ENCODE results near the gene DNM1.

DNM1 gene

DNA sequence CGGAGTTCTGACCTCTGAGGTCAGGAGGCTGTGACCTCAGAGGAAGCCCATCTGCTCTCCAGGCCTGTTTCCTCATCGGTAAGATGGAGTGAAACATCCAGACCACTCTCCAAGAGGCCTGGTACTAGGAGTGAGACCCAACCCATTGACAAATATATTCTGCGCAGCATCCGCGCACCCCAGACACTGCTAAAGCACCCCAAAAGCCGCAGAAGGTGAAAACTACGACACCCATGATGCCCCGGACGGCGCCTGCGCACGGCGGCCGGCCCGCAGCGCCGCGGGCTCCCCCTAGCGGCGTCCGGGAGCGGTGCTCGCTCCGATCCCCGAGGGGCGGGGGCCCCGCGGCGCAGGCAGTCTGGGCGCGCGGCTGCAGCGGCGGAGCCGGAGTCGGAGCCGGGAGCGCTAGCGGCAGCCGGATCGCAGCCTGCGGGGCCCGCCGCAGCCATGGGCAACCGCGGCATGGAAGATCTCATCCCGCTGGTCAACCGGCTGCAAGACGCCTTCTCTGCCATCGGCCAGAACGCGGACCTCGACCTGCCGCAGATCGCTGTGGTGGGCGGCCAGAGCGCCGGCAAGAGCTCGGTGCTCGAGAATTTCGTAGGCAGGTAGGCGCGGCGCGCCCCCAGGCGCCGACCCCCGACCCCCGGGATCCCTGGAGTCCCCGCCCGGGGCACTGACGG, at the start of gene DNM1:
TSS of gene DNM1 (plus strand) at position 356 of the 683 bp plus-strand sequence. CDS start at position 448, 92 bp downstream.
- Mint-ChIP-seq H3K9me3 (no peaks in the 10 kb centered on the region), H3K36me3 (ENCODE audit: low read depth) (no peaks in the 10 kb centered on the region), H3K27ac (peak within 1 kb of the TSS; percentile 87), H3K27me3 (peaks cover 13% of the 10 kb centered on the region), H3K4me1 (ENCODE audit: low read depth) (peaks cover 20% of the 10 kb centered on the region), H3K4me3 (peak within 1 kb of the TSS; percentile 64)
- DNase-seq: peak; percentile 84

DNA sequence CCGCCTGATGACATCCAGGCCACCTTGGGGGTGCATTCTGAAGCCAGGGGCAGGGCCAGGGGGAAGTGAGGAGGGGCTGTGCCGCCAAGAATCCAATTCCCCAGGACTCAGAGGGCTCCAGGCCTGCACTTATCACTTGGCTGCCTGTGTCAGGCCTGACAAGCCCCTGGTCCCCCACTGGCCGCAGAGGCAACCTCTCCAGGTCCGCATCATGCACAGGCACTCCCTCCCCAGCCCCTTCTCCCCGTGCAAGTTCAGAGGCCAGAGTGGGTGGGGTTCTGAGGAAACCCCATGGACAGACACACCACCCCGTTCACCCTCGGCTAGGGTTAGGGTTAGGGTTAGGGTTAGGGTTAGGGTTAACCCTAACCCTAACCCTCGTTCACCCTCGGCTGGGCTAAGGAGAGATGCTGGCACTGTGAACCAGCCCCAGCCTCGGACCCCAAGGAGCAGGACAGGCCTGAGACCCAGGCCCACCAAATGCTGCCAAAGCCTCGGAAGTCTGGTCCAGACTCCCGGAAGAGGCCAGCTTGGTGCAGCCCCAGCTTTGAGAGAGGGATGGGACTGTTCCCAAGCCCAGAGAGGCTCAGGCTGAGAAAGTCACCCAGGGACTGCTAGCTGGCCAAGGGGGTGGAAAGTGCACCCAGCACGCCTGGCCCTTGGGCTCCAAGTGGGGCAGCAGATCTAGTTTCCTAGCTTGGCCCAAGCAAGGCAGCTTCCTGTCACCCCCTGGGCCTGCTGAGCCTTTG, 49.1 kb upstream of the DNM1 start:
- Mint-ChIP-seq H3K27me3 (no peaks in the 10 kb centered on the region), H3K4me3 (no peak overlapping the region), H3K36me3 (ENCODE audit: low read depth) (no peaks in the 10 kb centered on the region), H3K9me3 (no peaks in the 10 kb centered on the region), H3K27ac (no peak overlapping the region), H3K4me1 (ENCODE audit: low read depth) (no peaks in the 10 kb centered on the region)
- DNase-seq: no peak

DNA sequence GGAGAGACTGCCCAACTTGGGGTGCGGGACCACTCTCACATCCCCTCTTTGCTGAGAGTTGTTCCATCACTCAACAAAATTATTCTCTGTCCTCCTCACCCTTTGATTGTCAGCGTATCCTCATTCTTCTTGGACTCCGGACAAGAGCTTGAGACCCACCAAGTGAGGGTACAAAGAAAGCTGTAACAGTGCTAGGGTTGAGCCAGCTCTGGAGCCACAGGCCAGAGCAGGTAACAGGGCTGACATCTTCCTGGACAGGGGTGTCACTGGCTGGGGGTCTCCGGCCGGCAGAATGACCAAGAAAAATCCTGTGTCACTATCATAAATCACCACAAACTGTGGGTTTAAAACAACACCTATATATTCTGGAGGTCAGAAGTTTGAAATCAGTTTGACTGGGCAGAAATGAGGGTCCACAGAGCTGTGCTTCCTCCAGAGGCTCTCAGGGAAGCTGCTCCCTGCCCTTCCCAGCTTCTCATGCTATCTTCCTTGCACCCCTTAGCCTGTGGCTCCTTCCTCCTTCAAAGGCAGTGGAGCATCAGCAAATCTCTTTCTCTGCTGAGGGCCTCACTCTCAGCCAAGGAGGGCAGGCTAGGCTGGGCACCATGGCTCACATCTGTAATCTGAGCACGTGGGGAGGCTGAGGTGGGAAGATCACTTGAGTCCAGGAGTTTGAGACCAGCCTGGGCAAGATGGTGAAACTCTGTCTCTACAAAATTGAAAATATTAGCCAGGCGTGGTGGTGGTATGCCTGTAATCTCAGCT, 47.3 kb upstream of the DNM1 start:
- H3K9me3 Mint-ChIP-seq: no peaks in the 10 kb centered on the region

DNA sequence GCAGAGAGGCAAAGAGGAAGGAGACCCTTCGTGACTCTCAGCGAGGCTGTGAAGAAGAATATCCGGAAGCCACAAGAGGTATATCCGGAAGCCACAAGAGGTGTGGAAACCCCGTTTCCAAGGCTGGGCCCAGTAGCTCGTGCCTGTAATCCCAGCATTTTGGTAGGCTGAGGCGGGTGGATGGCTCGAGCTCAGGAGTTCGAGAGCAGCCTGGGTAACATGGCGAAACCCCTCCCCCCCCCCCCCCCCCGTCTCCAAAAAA, 43.7 kb upstream of the DNM1 start:
- Mint-ChIP-seq H3K27ac (peak overlapping the region; percentile 90), H3K9me3 (no peaks in the 10 kb centered on the region), H3K27me3 (no peaks in the 10 kb centered on the region), H3K36me3 (ENCODE audit: low read depth) (peaks cover 37% of the 10 kb centered on the region), H3K4me3 (peak overlapping the region; percentile 85), H3K4me1 (ENCODE audit: low read depth) (peaks cover 24% of the 10 kb centered on the region)
- DNase-seq: peak; percentile 68

More for the DNA sequence above, 47.3 kb upstream of the DNM1 start:
- DNase-seq: no peak
- no peak overlapping the region for H3K27ac Mint-ChIP-seq
- peaks cover 8% of the 10 kb centered on the region for H3K4me1 Mint-ChIP-seq (ENCODE audit: low read depth)
- H3K27me3 Mint-ChIP-seq: no peaks in the 10 kb centered on the region
- H3K4me3 Mint-ChIP-seq: no peak overlapping the region
- peaks cover 5% of the 10 kb centered on the region for H3K36me3 Mint-ChIP-seq (ENCODE audit: low read depth)

DNA sequence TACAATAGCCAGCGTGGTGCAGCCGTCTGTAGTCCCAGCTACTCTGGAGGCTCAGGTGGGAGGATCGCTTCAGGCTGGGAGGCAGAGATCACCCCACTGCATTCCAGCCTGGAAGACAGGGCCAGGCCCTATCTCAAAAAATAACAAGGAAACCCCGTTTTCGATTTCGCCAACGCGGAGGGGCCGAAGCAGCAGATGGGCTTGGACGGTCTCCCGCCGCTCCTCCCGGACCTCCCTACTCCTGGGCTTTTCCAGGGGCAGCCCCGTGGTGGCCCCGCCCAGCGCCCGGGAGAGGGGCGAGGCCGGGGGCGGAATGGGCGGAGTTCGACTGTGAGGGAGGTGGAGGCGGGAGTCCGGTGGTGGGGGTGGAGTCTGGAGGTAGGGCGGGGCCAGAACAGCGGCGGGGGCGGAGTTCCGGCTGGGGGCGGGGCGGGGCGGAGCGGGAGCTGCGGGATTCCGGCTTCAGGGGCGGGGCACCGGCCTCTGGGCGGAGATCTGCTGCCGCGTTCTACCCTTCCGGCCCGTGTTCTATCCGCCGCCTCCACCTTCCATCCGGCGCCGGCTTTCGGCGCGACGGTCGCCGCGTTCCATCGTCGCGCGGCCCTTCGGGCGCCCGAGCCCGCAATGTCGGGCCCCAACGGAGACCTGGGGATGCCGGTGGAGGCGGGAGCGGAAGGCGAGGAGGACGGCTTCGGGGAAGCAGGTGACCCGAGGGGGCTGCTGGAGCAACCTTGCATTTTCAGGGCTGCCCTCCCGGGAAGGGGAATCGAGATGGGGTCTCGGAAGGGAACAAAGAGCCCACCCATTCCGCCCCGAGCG, 43.2 kb upstream of the DNM1 start, which contains the start of gene BBLN:
TSS of gene BBLN (plus strand) at position 482 of the 819 bp plus-strand sequence. CDS start at position 625, 143 bp downstream.
- Mint-ChIP-seq H3K27me3 (no peaks in the 10 kb centered on the region), H3K27ac (peak within 1 kb of the TSS; percentile 90), H3K36me3 (ENCODE audit: low read depth) (peaks cover 41% of the 10 kb centered on the region), H3K9me3 (no peaks in the 10 kb centered on the region), H3K4me1 (ENCODE audit: low read depth) (peaks cover 24% of the 10 kb centered on the region), H3K4me3 (peak within 1 kb of the TSS; percentile 85)
- DNase-seq: peak; percentile 96

DNA sequence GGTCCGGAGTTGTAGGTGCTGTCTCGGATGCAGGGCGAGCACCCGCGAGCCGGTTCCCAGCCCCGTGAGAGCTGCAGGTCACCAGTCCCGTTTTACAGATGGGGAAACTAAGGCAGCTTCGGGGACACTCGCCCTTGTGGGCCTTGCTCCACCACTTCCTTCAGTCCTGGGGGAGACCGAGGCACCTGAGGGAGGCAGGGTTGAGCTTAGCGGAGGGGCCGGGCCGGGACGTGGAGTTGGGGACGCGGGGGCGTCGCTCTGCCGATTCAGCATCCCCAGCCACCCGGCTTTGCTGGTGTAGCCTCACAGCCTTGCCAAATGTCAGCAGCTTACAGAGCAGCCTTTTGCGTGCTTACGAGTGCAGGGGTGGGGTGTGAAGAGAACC, 42.6 kb upstream of the DNM1 start:
- peaks cover 46% of the 10 kb centered on the region for H3K36me3 Mint-ChIP-seq (ENCODE audit: low read depth)
- peaks cover 24% of the 10 kb centered on the region for H3K4me1 Mint-ChIP-seq (ENCODE audit: low read depth)
- H3K4me3 Mint-ChIP-seq: peak overlapping the region; percentile 85
- DNase-seq: peak; percentile 78
- no peaks in the 10 kb centered on the region for H3K27me3 Mint-ChIP-seq
- H3K27ac Mint-ChIP-seq: peak overlapping the region; percentile 87
- no peaks in the 10 kb centered on the region for H3K9me3 Mint-ChIP-seq

DNA sequence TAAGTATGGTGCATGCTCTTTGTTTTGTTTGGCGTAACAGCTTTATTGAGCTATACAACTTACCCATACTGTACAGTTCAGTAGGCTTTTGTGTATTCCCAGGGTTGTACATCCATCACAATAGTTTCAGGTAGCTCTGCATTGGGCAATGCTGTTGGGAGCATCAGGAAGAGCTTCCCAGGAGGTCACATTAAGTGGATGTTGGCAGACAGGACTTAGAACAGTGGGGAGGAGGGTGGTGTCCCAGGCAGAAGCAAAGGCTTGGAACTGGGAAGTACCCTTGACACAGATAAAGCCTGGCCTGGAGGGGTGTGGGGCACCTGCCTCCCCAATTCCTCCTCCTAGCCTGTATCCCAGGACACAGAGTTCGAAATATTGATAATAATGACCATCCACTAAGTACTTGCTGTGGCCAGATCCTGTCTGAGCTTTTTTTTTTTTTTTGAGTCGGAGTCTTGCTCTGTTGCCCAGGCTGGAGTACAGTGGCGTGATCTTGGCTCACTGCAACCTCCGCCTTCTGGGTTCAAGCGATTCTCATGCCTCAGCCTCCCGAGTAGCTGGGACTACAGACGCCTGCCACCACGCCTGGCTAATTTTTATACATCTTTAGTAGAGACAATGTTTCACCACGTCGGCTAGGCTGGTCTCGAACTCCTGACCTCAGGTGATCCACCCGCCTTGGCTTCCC, 41.8 kb upstream of the DNM1 start:
- Mint-ChIP-seq H3K36me3 (ENCODE audit: low read depth) (peaks cover 52% of the 10 kb centered on the region), H3K27me3 (no peaks in the 10 kb centered on the region), H3K4me3 (peak overlapping the region; percentile 85), H3K9me3 (no peaks in the 10 kb centered on the region), H3K27ac (peak overlapping the region; percentile 87), H3K4me1 (ENCODE audit: low read depth) (peaks cover 24% of the 10 kb centered on the region)
- DNase-seq: no peak

DNA sequence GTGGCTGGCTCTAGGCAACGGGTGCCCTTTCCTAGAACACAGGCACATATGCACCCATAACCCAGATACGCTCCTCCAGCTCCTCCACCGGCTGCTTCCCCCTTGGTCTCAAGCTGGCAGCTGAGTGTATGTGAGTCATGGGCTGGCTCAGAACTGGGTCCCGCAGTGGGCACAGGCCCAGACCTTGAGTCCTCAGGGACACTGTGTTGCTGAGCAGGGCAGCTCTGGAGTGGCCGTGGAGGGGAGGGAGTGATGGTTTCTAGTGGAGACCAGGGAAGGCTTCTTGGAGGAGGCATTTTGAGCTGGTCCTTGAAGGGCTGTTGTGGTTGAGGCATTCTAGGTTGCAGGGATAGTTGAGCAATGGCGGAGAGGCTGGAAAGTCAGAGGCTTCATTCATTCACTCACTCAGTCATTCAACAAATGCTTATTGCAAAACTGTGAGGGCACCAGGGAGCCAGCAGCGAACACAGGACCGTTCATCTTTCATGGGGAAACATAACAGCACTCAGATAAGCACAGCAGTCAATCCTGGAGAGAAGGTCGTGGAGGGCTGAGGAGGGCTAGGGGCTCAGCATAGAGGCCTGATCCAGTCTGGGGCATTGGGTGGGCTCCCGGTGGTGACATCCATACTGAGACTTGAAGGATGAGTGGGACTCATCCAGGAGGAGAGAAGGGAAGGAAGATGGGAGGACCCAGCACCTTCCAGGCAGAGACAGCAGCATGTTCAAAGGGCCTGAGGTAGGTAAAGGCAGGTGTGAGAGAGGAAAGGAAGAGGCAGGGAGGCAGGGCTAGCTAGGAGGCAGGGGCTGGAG, 40.8 kb upstream of the DNM1 start:
- no peaks in the 10 kb centered on the region for H3K9me3 Mint-ChIP-seq
- no peak for DNase-seq
- H3K27me3 Mint-ChIP-seq: no peaks in the 10 kb centered on the region
- H3K4me1 Mint-ChIP-seq (ENCODE audit: low read depth): peaks cover 24% of the 10 kb centered on the region
- peak overlapping the region; percentile 85 for H3K4me3 Mint-ChIP-seq
- peak overlapping the region; percentile 70 for H3K27ac Mint-ChIP-seq
- peaks cover 63% of the 10 kb centered on the region for H3K36me3 Mint-ChIP-seq (ENCODE audit: low read depth)

DNA sequence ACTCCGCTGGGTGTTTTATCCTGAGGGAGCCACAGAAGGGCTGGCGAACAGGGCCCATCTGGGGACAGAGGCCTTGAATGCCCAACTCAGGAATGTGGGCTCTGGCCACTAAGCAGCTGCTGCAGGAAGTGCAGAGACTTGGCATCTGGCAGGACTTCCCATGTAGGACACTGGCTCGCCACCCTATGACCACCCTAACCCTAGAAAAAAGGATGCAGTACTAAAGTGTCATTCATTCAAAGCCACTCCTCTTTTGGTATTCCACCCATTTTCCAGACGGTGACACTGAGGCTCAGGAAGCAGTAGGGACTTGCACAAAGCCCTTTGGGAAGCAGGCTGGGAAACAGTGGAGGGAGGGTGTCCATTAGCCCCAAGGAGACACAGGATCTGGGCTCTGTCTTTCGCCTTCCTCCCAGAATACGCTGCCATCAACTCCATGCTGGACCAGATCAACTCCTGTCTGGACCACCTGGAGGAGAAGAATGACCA, 40.1 kb upstream of the DNM1 start:
- peaks cover 24% of the 10 kb centered on the region for H3K4me1 Mint-ChIP-seq (ENCODE audit: low read depth)
- H3K9me3 Mint-ChIP-seq: no peaks in the 10 kb centered on the region
- H3K27ac Mint-ChIP-seq: peak overlapping the region; percentile 70
- peaks cover 69% of the 10 kb centered on the region for H3K36me3 Mint-ChIP-seq (ENCODE audit: low read depth)
- H3K27me3 Mint-ChIP-seq: no peaks in the 10 kb centered on the region
- DNase-seq: no peak
- H3K4me3 Mint-ChIP-seq: no peak overlapping the region

DNA sequence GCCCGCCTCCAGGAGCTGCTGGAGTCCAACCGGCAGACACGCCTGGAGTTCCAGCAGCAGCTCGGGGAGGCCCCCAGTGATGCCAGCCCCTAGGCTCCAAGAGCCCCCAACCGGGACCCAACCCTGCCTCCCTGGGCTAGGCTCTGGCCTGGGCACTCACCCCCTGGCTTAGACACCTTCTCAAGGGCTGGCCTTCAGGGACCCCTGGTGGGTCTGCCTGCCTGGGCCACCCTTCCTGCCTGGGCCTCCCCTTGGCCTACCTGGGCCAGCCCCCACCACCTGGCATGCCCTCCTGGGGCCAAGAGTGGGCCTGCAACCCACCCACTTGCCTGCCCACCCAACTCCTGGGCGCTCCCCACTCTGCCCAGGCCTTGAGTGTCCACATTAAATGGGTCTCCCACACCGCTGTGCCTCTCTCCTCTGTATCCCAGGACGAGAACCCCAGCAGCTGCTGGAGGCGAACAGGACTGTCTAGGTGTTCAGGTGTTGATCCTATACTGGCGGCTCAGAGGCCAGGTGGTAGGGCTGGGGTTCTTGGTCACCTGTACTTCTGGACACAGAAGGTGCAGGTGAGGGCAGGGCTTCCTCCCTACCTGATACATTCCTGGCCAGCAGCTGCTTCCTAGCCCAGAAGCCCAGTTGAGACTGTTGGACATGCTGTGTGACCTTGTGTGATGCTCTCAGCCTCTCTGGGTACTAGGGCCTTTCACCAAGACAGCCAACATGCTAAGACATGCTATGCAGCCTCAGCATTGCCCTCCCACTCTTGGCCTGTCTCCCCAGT, 39.5 kb upstream of the DNM1 start:
- H3K27me3 Mint-ChIP-seq: no peaks in the 10 kb centered on the region
- H3K9me3 Mint-ChIP-seq: no peaks in the 10 kb centered on the region
- H3K36me3 Mint-ChIP-seq (ENCODE audit: low read depth): peaks cover 73% of the 10 kb centered on the region
- H3K4me3 Mint-ChIP-seq: no peak overlapping the region
- H3K27ac Mint-ChIP-seq: peak overlapping the region; percentile 49
- DNase-seq: no peak
- peaks cover 27% of the 10 kb centered on the region for H3K4me1 Mint-ChIP-seq (ENCODE audit: low read depth)

DNA sequence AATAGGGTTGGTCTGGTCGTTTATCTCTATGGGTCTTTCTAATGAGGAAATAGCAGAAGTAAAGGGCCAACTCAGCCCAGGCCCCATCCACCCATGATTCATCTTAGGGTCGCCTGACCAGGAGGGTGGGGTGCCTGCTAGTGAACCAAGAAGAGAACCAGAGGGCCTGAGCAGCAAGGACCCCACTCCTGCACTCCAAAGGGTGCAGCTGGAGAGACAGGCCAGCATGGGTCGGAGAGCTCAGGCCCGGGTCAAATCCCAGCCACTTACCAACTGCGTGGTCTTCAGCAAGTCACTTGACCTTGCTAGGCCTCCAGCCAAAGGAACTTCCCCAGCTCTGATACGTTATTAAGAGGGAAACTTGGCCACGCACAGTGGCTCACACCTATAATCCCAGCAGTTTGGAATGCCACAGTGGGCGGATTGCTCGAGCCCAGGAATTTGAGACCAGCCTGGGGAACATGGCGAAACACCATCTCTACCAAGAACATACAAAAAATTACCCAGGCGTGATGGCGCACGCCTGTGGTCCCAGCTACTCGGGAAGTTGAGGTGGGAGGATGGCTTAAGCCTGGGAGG, 38.8 kb upstream of the DNM1 start:
- no peak for DNase-seq
- Mint-ChIP-seq H3K36me3 (ENCODE audit: low read depth) (peaks cover 80% of the 10 kb centered on the region), H3K27ac (peak overlapping the region; percentile 49), H3K9me3 (no peaks in the 10 kb centered on the region), H3K27me3 (no peaks in the 10 kb centered on the region), H3K4me1 (ENCODE audit: low read depth) (peaks cover 24% of the 10 kb centered on the region), H3K4me3 (no peak overlapping the region)

DNA sequence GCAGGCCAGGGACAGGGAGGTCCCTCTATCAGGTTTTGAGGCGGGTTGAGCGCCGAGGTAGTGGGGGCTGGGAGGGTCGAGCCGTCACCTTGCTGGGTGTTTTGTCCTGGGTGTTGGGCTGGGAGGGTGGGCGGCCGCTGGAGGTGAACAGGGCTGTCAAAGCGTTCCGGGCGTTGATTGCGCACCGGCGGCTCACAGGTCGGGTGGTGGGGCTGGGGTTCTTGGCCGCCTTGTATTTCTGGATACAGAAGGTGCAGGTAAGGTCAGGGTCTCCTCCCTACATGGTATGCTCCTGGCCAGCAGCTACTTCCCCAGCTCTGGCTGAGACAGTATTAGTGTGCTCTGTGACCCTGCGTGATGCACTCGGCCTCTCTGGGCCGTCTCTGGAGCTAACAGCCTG, 37.0 kb upstream of the DNM1 start:
- H3K4me3 Mint-ChIP-seq: no peak overlapping the region
- peaks cover 86% of the 10 kb centered on the region for H3K36me3 Mint-ChIP-seq (ENCODE audit: low read depth)
- no peak for DNase-seq
- H3K27me3 Mint-ChIP-seq: no peaks in the 10 kb centered on the region
- H3K9me3 Mint-ChIP-seq: no peaks in the 10 kb centered on the region
- H3K27ac Mint-ChIP-seq: no peak overlapping the region
- H3K4me1 Mint-ChIP-seq (ENCODE audit: low read depth): peaks cover 18% of the 10 kb centered on the region

All from activated T-cell treated with anti-CD3 and anti-CD28 coated beads, Interleukin-2, amount 50 U/mL, for 24 hours (primary cell).